Retinal pigment epithelial cell (primary cell): ENCODE measurements around the gene MYLK.

Experiments used
- DNase-seq: peaks from one replicate; pipeline ENCODE4 v3.0.0-alpha.2; 2010; ENCODE audit warnings: low read depth
- H3K4me3 ChIP-seq: 2 replicates; pipeline ENCODE4 v1.5.1; 2011; ENCODE audit warnings: mild to moderate bottlenecking, low read length, control low read depth, moderate library complexity
- CTCF ChIP-seq: conservative IDR thresholded peaks from 2 replicates; pipeline ENCODE4 v1.5.1; 2011; ENCODE audit warnings: low read depth, low read length, control low read depth, inconsistent platforms

MYLK gene

DNA sequence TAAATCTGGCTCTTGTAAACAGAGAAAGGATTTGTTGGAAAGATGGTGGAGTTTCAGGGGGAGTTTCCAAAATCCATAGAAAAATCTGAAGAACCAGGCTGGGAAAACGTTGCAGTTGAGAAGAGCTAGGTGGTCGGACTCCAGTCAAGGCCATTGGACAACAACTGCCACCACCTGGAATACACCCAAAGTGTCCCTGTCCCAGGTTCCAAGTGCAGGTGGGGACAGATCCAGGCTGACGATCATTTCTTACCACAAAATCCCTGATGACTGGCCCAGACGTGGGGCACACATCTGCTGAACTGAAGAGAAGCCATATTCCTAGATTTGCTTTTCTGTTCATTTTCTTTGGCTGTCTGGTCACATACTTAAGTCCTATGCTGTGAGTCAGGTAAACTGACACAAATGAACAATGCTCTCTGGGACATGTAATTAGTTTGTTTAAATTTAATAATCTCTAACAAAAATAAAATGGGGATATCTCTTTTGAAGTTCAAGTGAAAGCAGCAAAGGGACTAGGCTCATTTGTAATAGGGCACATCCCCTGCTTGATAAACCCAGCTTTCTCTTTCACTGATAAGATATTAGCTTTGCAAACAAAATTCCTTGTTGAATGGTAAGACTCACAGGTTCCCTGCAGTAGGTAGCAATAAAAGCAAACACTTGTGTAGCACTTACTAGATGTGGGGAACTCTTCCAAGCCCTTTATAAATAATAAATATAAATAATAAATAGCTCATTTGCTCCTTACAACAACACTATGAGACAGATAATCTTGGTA lies 88.5 kb downstream of the MYLK start:
- no peak for TF ChIP-seq CTCF
- no peak for DNase-seq
- H3K4me3 ChIP-seq = no peak overlapping the region

DNA sequence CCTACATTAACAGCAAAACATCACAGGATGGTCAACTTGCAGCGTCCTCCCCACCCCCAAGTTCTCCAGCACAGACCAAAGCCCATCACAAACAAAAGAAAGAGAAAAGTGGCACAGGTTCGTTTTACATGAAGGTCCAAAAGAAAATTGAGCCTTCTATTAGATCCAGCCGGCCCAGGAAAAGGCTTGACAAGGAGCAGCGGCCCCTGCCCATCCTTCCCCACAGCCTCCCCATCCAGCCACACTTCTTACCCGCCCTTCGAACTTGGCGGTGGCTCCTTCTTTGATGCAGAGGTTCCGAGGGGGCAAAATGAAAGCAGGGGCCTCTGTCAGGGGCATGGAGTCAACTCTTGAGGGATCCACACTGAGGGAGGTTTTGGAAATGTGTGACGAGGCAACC lies 90.7 kb downstream of the MYLK start:
- TF ChIP-seq CTCF = no peak
- no peak for DNase-seq
- H3K4me3 ChIP-seq = no peak overlapping the region

- no peak for TF ChIP-seq CTCF
- H3K4me3 ChIP-seq = no peak overlapping the region
- no peak for DNase-seq
Observed at GRCh38 chr3:123792473-123793201, 91.5 kb downstream of the MYLK start.

- DNase-seq = no peak
- TF ChIP-seq CTCF = no peak
- no peak overlapping the region for H3K4me3 ChIP-seq
Observed at GRCh38 chr3:123791898-123792297, 92.2 kb downstream of the MYLK start.

DNA sequence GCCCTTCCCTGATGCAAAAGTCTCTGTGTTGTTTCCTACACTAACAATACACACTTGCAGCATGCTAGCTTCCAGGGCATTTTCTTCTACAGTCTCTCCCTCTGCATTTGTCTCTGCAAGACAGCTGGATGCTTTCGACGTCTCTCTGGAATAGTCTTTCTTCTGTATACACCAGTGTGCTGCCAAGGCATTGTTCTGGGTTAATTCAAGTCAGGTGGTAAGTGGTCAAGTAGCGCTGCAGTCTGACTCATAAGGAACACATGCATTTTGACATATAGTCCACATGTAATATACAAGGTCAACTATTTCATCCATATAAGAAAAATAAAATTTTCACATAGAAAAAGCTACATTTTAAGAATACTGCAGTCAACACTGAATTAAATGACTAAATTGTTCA lies 92.7 kb downstream of the MYLK start:
- peak; percentile 84 for DNase-seq
- H3K4me3 ChIP-seq = no peak overlapping the region
- TF ChIP-seq CTCF = no peak

DNA sequence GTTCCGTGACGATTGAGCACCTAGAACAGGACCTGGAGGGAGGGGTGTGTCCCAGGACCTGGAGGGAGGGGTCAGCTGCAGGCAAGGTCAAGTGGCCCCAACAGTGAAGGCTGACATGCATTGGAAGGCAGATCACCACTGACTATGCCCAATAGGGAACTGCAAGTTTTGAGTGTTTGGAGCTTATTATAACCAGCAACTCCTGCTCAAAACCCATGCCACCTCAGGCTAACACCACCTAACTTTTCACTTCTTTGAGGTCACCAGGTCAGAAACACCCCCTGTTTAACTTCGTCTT lies 93.1 kb downstream of the MYLK start:
- no peak overlapping the region for H3K4me3 ChIP-seq
- DNase-seq = no peak
- TF ChIP-seq CTCF = no peak
